ENCODE measurements around the gene TEPSIN. TPM values are rescaled to one million over a fixed set of nuclear protein-coding genes. Genes with fewer than 3 reads are reported as not detected.

Gene TEPSIN
- total RNA-seq, 1 donor from 2014 or later: 8.3 TPM

DNA sequence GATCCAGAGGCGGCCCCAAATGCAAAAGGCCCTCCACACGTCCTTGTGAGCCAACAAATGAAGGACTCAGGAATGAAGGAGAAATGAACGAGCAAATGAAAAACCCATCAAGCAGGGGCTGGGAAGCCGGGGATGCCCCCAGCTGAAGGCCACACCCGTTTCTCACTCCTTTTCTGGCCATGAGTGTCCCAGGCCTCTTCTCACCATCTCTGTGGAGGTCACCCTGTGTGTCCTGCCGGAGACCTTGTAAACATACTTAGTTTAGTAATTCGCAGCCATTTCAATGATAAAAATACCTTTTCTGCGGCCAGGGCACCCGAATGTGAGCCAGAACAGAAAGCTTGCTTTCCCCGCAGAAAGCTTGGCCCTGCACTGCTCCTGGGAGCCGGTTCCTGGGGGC, 51.7 kb downstream of the TEPSIN start:
- DNase-seq (ENCODE audit: low read depth in 2 of 2): no peak

DNA sequence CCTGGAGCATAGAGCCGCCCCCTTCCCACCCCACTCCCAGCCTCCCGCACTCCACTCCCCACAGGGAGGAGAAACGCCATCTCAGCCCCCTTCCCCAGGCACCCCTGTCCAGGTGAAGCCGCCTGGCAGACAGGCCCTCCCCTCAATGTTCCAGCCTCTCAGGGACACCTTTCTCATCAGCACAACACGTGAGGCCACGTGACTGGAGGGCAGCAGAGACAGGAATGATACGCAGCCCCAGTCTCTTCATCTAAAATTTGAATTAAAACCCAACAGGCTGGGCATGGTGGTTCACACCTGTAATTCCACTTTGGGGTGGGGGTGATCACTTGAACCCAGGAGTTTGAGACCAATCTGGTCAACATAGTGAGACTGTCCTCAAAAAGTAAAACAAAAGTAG, 52.7 kb downstream of the TEPSIN start:
- DNase-seq (ENCODE audit: low read depth in 2 of 2): no peak

DNA sequence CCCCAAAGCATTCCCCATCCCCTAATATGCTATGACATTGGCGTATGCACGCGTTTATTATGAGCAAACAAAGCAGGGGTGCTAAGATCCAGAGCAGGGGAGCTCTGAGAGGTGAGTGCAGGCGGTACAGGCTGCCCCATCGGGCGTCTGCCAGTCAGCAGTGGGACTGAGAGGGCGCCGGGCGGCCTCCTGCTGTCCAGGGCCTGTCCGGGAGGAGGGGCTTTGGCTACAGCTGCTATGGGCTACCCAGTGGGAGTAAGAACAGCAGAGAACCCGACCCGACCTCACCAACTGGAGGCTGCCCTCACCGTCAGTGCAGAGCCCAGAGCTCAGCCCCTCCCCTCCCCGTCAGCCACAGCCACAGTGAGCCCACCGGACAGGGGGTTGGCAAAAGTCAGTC, 54.3 kb downstream of the TEPSIN start:
- no peak for DNase-seq (ENCODE audit: low read depth in 2 of 2)

DNA sequence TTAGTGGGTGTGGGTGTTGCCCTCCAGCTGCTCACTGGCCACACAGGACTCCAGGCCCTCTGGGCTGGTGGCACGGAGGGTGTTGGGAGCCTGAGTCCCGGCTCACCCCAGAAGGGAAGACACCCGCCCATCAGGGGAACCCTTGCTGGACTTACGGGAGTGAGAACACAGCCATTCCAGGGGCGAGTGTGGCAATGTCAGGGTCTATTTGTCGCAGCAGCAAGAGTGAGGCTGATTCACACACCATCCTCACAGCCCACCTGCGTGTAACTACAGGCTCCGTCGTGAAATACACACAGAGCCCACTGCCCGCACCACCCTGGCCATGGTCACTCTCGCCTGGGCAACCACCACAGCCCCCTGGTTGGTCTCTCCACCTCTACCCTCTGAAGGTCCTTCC, 55.0 kb downstream of the TEPSIN start:
- no peak for DNase-seq (ENCODE audit: low read depth in 2 of 2)

DNA sequence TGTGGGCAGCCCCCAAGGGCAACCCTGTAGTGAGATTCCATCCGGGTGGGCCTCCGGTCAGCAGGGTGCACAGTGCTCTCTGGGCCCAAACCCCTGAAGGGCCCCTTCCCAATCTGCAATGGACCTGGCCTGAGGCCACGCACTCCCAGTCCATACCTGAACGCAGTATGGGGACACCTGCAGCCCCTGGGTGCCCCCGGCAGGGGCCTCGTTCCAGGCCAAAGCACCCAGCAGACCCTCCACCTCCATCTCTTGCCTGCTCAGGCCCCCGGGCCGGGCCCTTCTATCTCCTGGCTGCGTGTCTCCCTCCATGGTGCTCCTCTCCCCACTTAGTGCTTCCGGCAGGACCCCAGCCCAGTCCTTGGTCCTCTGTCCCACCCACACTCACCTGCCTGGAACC, 55.5 kb downstream of the TEPSIN start:
- no peak for DNase-seq (ENCODE audit: low read depth in 2 of 2)

DNA sequence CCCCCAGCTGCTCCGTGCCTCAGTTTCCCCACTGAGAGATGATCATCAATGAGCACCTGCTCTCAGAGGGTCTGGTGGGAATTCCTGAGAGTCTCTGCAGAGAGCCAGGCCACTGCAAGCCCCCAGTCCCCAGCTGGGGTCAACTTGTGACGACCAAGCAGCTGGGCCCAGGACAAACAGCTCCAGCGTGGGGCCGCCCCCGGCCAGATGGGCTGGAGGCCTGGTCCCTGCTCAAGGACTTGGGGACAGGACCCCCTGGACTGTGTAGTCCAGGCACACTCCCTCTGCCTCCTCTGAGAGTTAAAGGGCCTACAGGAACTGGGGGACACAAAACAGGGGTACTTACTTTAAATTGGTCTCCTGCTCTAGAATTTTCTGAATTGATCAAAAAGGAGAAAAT, 56.3 kb downstream of the TEPSIN start:
- no peak for DNase-seq (ENCODE audit: low read depth in 2 of 2)

DNA sequence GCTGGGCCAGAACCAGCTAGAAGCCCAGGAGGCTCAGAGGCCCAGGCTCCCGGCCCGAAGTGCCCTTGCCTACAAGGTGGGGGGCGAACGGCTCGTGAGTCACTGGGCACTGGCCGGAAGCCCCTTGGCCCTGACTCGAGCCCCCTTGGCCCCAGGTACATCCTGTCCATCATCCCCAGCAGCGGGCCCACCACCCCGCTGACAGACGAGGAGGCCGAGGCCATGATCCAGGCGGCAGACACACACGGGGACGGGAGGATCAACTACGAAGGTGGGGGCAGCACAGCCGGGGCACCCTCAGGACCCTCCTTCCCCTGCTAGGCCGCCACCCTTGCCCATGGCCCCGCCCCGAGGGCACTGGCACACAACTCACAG, 57.1 kb downstream of the TEPSIN start:
- no peak for DNase-seq (ENCODE audit: low read depth in 2 of 2)

DNA sequence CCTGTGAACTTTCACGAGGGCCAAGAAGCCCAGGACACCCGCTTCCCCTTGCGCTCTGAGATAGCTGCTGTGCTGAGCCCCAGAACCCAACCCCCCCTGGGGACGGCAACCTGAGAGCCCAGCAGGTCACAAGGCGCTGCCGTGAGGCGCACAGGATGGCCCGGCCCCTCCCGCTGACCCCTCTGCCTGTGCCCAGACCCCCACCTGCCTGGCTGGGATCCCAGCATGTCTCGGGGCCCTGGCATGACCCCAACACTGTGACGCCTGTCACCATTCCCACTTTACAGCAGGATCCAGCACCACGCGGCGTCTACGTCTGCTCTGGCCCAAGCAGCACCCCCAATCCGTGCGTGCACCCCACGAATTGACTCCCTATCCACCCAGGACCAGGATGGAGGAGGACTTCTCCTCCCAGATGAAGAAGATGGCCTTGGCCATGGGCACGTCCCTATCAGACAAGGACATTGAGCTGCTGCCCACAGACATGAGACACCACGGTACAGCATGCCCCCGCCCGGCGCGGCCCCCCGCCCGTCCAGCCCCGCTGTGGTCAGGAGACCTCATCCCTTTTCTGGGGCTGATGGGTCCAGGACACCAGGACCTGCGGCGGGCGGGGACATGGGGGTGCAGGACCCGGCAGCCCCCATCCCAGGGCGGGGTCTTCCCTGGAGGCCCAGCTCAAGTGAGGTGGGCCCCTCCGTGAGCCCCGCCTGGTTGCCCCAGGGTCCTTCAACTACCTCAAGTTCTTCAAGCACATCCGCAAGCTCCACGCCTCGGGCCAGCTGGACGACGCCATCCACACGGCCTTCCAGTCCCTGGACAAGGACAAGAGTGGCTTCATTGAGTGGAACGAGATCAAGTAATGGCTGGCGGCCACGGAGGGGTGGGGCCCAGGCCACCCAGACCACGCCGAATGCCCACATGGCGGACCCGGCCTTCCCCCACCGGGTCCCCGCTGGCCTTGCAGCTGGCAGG, 57.7 kb downstream of the TEPSIN start:
- DNase-seq (ENCODE audit: low read depth in 2 of 2): no peak

DNA sequence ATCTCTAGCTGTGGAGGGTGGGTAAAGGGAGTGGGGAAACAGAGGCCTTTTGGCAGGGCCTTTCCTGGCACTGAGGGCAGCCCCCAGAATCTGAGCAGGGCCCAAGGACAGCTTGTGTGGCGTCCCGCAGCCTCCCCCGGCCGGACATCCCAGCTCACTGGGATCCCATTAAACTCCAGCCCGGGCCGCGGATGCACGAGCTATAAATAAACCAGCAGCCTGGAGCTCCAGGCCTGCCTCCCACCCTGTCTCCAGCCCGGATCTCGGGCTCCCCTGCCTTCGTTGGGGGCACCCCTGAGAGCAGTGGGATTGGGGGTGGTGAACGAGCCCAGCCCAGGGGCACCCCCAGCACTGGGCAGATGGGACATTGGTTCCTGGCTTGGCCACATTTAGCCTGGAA, 59.0 kb downstream of the TEPSIN start:
- no peak for DNase-seq (ENCODE audit: low read depth in 2 of 2)

DNA sequence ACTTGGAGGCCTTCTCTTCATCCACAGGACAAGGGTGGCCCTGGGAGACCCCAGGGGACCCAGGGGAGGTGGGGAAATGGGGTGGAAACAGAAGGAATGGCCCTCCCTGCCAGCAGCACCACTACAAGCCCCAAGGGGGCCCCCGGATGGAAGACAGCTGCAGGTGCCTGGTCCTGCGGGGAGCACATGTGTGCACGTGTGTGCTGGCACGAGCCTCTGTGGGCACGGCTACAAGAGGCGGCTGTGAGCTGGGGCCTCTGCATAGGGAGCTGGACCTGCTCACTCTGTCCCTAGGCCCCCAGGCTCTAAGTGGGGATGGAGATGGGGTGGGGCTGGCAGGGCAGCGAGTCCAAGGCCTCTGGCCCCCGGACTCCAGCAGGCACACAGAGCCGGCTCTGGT, 59.6 kb downstream of the TEPSIN start:
- no peak for DNase-seq (ENCODE audit: low read depth in 2 of 2)

Other genes starting within 250 kb of the TEPSIN start
- gene CHMP6, start 247.2 kb downstream of the TEPSIN start, total RNA-seq: 12.4 and 14.5 TPM in 2 replicates
- gene BAIAP2, start 203.9 kb downstream of the TEPSIN start, total RNA-seq: 21.8 and 57.7 TPM in 2 replicates
- not detected in 2 replicates for gene PVALEF, start 73.5 kb downstream of the TEPSIN start, total RNA-seq
- 0.99 and 1.5 TPM in 2 replicates for gene AATK, start 72.8 kb downstream of the TEPSIN start, total RNA-seq
- gene CEP131, start 16.1 kb downstream of the TEPSIN start, total RNA-seq: 4.4 and 6.8 TPM in 2 replicates
- 21.8 and 28.5 TPM in 2 replicates for gene NDUFAF8, start 263 bp upstream of the TEPSIN start, total RNA-seq
- gene SLC38A10, start 56.3 kb upstream of the TEPSIN start, total RNA-seq: 40.3 and 52.0 TPM in 2 replicates
- 2.6 TPM in 2 replicates for gene BAHCC1, start 156.4 kb upstream of the TEPSIN start, total RNA-seq